Parathyroid adenoma (tissue), 2 donors: ENCODE data around the gene EPS8L1.

ENCODE experiments used
- H2AFZ ChIP-seq: fragments of 300-600 bp; sonication (generic); one replicate; pipeline ENCODE4 v1.7.0; 2017; ENCODE audit warnings: antibody characterized with exemption, mild to moderate bottlenecking
- H3K27ac ChIP-seq: fragments of 300-600 bp; sonication (generic); one replicate; pipeline ENCODE4 v1.7.0; 2017
- H3K27me3 ChIP-seq: fragments of 300-600 bp; sonication (generic); one replicate; pipeline ENCODE4 v1.7.0; 2017; ENCODE audit warnings: low read length; ENCODE audit not compliant: control insufficient read depth, insufficient read depth
- H3K36me3 ChIP-seq: fragments of 300-600 bp; sonication (generic); one replicate; pipeline ENCODE4 v1.7.0; 2017; ENCODE audit warnings: low read length; ENCODE audit not compliant: control insufficient read depth, insufficient read depth
- H3K4me1 ChIP-seq: fragments of 300-600 bp; sonication (generic); one replicate; pipeline ENCODE4 v1.7.0; 2017; ENCODE audit warnings: control low read depth
- H3K4me2 ChIP-seq: fragments of 300-600 bp; sonication (generic); one replicate; pipeline ENCODE4 v1.7.0; 2017; ENCODE audit warnings: low read length
- H3K4me3 ChIP-seq: fragments of 300-600 bp; sonication (generic); one replicate; pipeline ENCODE4 v1.7.0; 2017; ENCODE audit warnings: low read depth, low read length
- H3K79me2 ChIP-seq: fragments of 300-600 bp; sonication (generic); one replicate; pipeline ENCODE4 v1.7.0; 2017; ENCODE audit warnings: control low read depth
- H3K9ac ChIP-seq: fragments of 300-600 bp; sonication (generic); one replicate; pipeline ENCODE4 v1.7.0; 2017; ENCODE audit warnings: mild to moderate bottlenecking
- H3K9me3 ChIP-seq: fragments of 300-600 bp; sonication (generic); one replicate; pipeline ENCODE4 v1.7.0; 2017; ENCODE audit warnings: low read length; ENCODE audit not compliant: control insufficient read depth
- CTCF ChIP-seq: fragments of 300-600 bp; sonication (generic); IDR thresholded peaks from one replicate; pipeline ENCODE4 v1.7.0; 2017; ENCODE audit warnings: antibody characterized with exemption, mild to moderate bottlenecking
- donor health status: primary hyperparathyroidism.

EPS8L1 gene

GRCh38 chr19:55087542-55087901, 11.9 kb downstream of the EPS8L1 start:
- no peaks in the 10 kb centered on the region for H3K9me3 ChIP-seq
- H3K36me3 ChIP-seq = no peaks in the 10 kb centered on the region
- H3K9ac ChIP-seq = no peak overlapping the region

DNA sequence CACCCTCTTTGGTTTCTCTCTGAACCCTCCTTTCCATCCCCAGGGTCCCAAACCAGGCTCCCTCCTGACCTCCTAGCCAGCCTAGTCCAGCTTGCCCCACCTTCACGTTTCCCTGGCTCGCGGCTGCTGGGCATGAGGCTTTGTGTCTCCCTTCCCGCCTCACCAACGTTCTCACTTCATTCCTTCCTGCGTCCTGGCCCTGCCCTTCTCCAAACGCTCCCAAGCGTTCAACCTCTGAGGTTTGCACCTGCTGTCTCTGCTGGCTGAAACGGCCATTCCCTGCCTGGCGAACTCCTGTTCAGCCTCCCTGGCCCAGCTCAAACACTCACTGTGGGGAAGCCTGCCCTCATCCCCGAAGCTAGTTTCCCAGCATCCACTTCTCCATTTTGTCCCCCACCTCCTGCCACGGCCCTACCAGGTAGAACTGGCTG, 12.4 kb downstream of the EPS8L1 start:
- Histone ChIP-seq H3K9ac (no peak overlapping the region), H3K9me3 (no peaks in the 10 kb centered on the region), H3K27ac (peak overlapping the region; percentile 37), H3K36me3 (no peaks in the 10 kb centered on the region), H3K4me1 (no peaks in the 10 kb centered on the region), H3K79me2 (no peaks in the 10 kb centered on the region), H3K4me2 (peak overlapping the region; percentile 26), H3K4me3 (no peak overlapping the region), H3K27me3 (no peaks in the 10 kb centered on the region), H2AFZ (no peak overlapping the region)
- TF ChIP-seq CTCF = no peak

More at GRCh38 chr19:55087542-55087901, 11.9 kb downstream of the EPS8L1 start:
- H3K27me3 ChIP-seq = no peaks in the 10 kb centered on the region
- H3K4me3 ChIP-seq = no peak overlapping the region
- H3K4me1 ChIP-seq = no peaks in the 10 kb centered on the region
- no peaks in the 10 kb centered on the region for H3K79me2 ChIP-seq
- H3K4me2 ChIP-seq = peak overlapping the region; percentile 57
- TF ChIP-seq CTCF = no peak
- no peak overlapping the region for H2AFZ ChIP-seq
- H3K27ac ChIP-seq = no peak overlapping the region

DNA sequence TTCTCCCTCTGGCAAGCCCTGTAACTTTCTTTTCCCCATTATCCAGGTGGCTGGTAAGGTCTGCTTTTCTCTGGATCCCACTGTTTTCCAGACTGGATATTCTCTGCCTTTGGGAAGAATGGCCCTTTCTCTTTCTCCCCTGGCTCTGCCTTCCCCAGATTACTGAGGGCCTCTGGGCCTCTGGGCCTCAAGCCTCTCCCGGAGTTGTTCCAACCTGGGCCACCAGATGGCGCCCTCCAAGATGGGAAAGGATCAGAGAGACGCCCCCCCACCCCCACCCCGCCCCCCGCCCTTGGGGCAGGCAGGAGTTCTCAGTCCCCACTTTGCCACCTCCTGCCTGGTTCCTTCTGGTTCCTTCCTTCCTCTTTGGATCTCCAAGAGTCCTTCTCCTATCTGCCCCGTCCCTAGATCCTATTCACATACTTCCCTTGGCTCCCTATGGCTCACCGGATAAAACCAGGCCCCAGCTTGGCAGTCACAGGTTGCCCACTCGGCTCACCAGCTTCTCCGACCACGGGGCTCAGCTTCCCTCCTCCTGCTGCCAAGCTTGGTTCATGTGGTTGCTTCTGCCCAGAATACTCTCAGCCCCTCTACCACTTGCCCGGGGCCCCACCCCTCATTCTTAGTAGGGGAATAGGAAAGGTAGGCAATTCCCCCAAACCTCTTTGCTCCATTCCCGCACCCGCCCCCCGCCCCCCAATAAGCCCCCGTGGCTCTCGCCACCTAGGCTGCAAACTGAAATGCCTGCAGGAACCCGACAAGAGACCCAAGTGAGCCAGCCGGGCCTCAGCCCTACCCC, 13.1 kb downstream of the EPS8L1 start:
- peak overlapping the region; percentile 26 for H3K4me2 ChIP-seq
- H3K79me2 ChIP-seq = no peaks in the 10 kb centered on the region
- H3K4me1 ChIP-seq = no peaks in the 10 kb centered on the region
- H3K27ac ChIP-seq = peak overlapping the region; percentile 37
- H3K4me3 ChIP-seq = no peak overlapping the region
- no peak overlapping the region for H2AFZ ChIP-seq
- no peaks in the 10 kb centered on the region for H3K27me3 ChIP-seq
- H3K9ac ChIP-seq = no peak overlapping the region
- H3K9me3 ChIP-seq = no peaks in the 10 kb centered on the region
- H3K36me3 ChIP-seq = no peaks in the 10 kb centered on the region
- TF ChIP-seq CTCF = peak; percentile 53

- no peak overlapping the region for H3K27ac ChIP-seq
- H3K4me3 ChIP-seq = no peak overlapping the region
- H3K36me3 ChIP-seq = no peaks in the 10 kb centered on the region
- H3K4me2 ChIP-seq = no peak overlapping the region
- H3K27me3 ChIP-seq = no peaks in the 10 kb centered on the region
- no peaks in the 10 kb centered on the region for H3K4me1 ChIP-seq
- no peaks in the 10 kb centered on the region for H3K79me2 ChIP-seq
- no peak overlapping the region for H3K9ac ChIP-seq
- TF ChIP-seq CTCF = no peak
- H2AFZ ChIP-seq = no peak overlapping the region
- H3K9me3 ChIP-seq = no peaks in the 10 kb centered on the region
Observed at GRCh38 chr19:55089342-55089944, 13.8 kb downstream of the EPS8L1 start.
